Psoas muscle (tissue), 8 donors: ENCODE measurements around the gene PALLD. TPM values are rescaled to one million over a fixed set of nuclear protein-coding genes. Genes with fewer than 3 reads are reported as not detected.

ENCODE experiments used
- ATAC-seq, 4 donors: fragments of 200-7000 bp; cut with Tn5 transposase; one replicate each; pipeline ENCODE4 v1.9.1; 2020; ENCODE audit warnings: moderate library complexity in 3 of 4, mild to moderate bottlenecking in 2 of 4
- DNase-seq, 2 donors: peaks; one replicate each; pipeline ENCODE4 v3.0.0-alpha.2; 2020
- H3K27ac ChIP-seq: fragments of 200-600 bp; one replicate; pipeline ENCODE4 v1.8.0; 2022
- H3K27me3 ChIP-seq, 3 donors: fragments of 200-600 bp in 1 of 3; one replicate each; pipeline versions ENCODE4 v1.6.1 to v1.8.0; 2013 to 2022; ENCODE audit warnings: low read length in 2 of 3, mild to moderate bottlenecking in 2 of 3, moderate library complexity in 1 of 3; ENCODE audit not compliant: insufficient read depth in 3 of 3
- H3K36me3 ChIP-seq, 2 donors: fragments of 200-600 bp in 1 of 2; one replicate each; pipeline versions ENCODE4 v1.6.1 to v1.8.0; 2013 to 2022; ENCODE audit warnings: low read depth in 1 of 2, mild to moderate bottlenecking in 1 of 2, moderate library complexity in 1 of 2; ENCODE audit not compliant: insufficient read depth in 1 of 2
- H3K4me1 ChIP-seq: fragments of 200-600 bp; one replicate; pipeline ENCODE4 v1.8.0; 2022
- H3K4me3 ChIP-seq: fragments of 200-600 bp; one replicate; pipeline ENCODE4 v1.8.0; 2022; ENCODE audit warnings: mild to moderate bottlenecking
- H3K9me3 ChIP-seq: fragments of 200-600 bp; one replicate; pipeline ENCODE4 v1.8.0; 2022
- CTCF ChIP-seq: fragments of 200-600 bp; IDR thresholded peaks from one replicate; pipeline ENCODE4 v1.8.0; 2022; ENCODE audit warnings: antibody characterized with exemption
- WGBS, 3 donors: extraction: QIAGEN DNeasy Blood & Tissue Kit; methylation state at CpG; one replicate each; pipeline versions ENCODE4 v1.1.6 to v1.1.7; 2013; 5-methylcytosine and 5-hydroxymethylcytosine counted together
- intact Hi-C, 2 donors: fragments of 100-400 bp; cut with DNase I; formaldehyde crosslinking; loops; one replicate each; pipeline versions ENCODE4 v1.11.0 to v1.14.2; 2022
- polyA plus RNA-seq, 3 donors: library from polyadenylated mRNA; stranded (reverse); fragments of 200-250 nt; gene quantifications; one replicate each; pipeline ENCODE4 v1.2.3, GENCODE V29; 2013
- total RNA-seq, 4 donors: library from RNA; stranded (reverse); fragmentation: NEBNext Ultra II Directional in 2 of 4; extraction: Animal tissue kit (Norgen Biotek cat#: 25700) in 2 of 4; gene quantifications; one replicate each; pipeline versions ENCODE4 v1.2.1 to v1.2.4, GENCODE V29; 2021 to 2023
- donor health status: healthy with polysubstance abuse.
- donor health status: DM: no; HTN: no; CAD: no; lungs with moderate emphysema.
- donor health status: Bipolar disorder and iron deficiency.
- donor health status: healthy.
- donor health status: DM: yes; HTN: yes; CAD: no.
- donor health status: DM: no; HTN: no; CAD: no.
- donor health status: DM: no; HTN: no; CAD: no.
- donor health status: DM: yes; HTN: yes; CAD: no.

PALLD gene
- total and polyA plus RNA-seq, 7 donors = 19.2 to 245 (median 168) TPM

GRCh38 chr4:168837922-168838321, 341.1 kb downstream of the PALLD start:
- Histone ChIP-seq H3K27ac (peak overlapping the region; percentile 7), H3K36me3 (peaks cover 0 to 4% of the 10 kb centered on the region in 2 donors), H3K9me3 (no peaks in the 10 kb centered on the region), H3K27me3 (no peaks in the 10 kb centered on the region), H3K4me3 (no peak overlapping the region), H3K4me1 (peaks cover 71% of the 10 kb centered on the region)
- WGBS, 3 donors = 82 to 87% (median 86%) methylated on average over 4 of the region's 4 CpGs
- no peak for TF ChIP-seq CTCF
- ATAC-seq (peak in 3 of 4 donors; percentile 46 to 67 (median 56)), DNase-seq (peak in 1 of 2 donors; percentile 34)
- intact Hi-C loops = no loop called here

DNA sequence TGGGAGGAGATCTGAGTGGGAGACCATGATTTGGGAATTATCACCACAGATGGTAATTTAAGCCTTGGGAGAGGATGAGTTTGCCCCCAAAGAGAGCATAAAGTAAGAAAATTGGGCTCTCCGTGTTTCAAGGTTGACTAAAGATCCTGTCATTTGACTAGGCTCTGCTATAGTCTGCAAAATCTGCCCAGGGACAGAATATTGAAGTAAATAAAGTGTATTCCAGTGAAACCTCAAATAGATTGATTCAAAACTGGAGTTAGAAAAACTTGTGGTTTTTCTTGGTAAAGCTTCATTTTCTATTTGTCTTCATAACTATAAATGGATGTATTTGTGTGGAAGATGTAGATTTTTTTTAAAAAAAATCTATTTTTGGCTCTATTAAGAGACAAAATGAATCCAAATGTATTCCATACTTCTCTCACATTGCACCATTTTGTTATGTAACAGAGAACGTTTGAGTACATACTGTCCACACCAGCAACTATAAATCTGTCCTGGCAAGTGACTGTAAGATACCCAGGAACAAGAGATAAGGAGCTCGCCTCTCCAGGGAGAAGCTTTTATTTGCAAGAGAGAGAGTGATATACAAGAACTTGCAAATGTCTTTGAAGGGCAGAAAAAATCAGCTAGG, 343.0 kb downstream of the PALLD start:
- ATAC-seq (peak in 3 of 4 donors; percentile 65 to 79 (median 69)), DNase-seq (no peak)
- Histone ChIP-seq H3K9me3 (no peaks in the 10 kb centered on the region), H3K27me3 (no peaks in the 10 kb centered on the region), H3K4me3 (no peak overlapping the region), H3K4me1 (peaks cover 78% of the 10 kb centered on the region), H3K36me3 (peaks cover 0 to 4% of the 10 kb centered on the region in 2 donors), H3K27ac (peak overlapping the region; percentile 7)
- WGBS, 3 donors = 44 to 52% (median 48%) methylated on average over 3 of the region's 3 CpGs
- intact Hi-C loops = no loop called here
- no peak for TF ChIP-seq CTCF

GRCh38 chr4:168840392-168840763, 343.5 kb downstream of the PALLD start:
- peak overlapping the region; percentile 7 for H3K27ac ChIP-seq
- no peak for DNase-seq
- peaks cover 0 to 4% of the 10 kb centered on the region in 2 donors for H3K36me3 ChIP-seq
- H3K9me3 ChIP-seq = no peaks in the 10 kb centered on the region
- WGBS, 3 donors = 45 to 65% (median 56%) methylated on average over 4 of the region's 4 CpGs
- no peaks in the 10 kb centered on the region for H3K27me3 ChIP-seq
- H3K4me3 ChIP-seq = no peak overlapping the region
- peak in 3 of 4 donors; percentile 56 to 77 (median 74) for ATAC-seq
- H3K4me1 ChIP-seq = peaks cover 78% of the 10 kb centered on the region
- no peak for TF ChIP-seq CTCF
- intact Hi-C loops = no loop called here

DNA sequence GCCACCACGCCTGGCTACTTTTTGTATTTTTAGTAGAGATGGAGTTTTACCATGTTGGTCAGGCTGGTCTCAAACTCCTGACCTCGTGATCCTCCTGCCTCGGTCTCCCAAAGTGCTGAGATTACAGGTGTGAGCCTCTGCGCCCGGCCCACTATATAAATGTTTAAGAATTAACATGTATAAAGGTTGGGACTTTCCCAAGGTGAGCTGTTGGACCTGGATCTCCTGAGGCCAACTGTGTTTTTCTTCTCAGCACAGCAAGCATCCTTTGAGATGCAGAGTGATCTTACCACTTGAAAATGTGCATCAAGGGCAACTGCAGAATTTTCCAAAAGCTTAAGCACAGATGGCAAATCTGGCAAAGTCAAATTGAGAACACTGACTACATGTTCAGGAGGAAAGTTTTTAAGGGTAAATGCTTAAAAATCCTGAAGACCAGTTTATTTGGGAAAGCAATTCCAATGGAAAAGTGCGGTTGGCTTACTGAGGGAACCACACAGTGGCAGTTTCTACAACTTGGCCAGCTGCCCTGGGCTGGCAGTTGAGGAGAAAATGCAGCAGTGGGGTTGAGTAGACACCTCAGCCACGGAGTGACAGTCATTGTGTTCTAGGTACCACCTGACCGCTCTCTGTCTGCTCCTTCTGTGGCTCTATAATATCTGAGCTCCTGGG, 344.3 kb downstream of the PALLD start:
- intact Hi-C loops = no loop called here
- Histone ChIP-seq H3K4me1 (peaks cover 76% of the 10 kb centered on the region), H3K27ac (peak overlapping the region; percentile 7), H3K4me3 (no peak overlapping the region), H3K36me3 (peaks cover 0 to 4% of the 10 kb centered on the region in 2 donors), H3K9me3 (no peaks in the 10 kb centered on the region), H3K27me3 (no peaks in the 10 kb centered on the region)
- WGBS, 3 donors = 77 to 83% (median 80%) methylated on average over 8 of the region's 8 CpGs
- no peak for DNase-seq
- no peak for TF ChIP-seq CTCF
- peak; percentile 46 to 57 (median 49) for ATAC-seq
